ENCODE data around the gene CDH13. TPM values are rescaled to one million over a fixed set of nuclear protein-coding genes. Genes with fewer than 3 reads are reported as not detected.

Gene CDH13
- total and polyA plus RNA-seq, 2 donors (not counting 3 experiments of a cell fraction or from before 2014, with no cell fraction given), result 96.6 to 124 TPM

DNA sequence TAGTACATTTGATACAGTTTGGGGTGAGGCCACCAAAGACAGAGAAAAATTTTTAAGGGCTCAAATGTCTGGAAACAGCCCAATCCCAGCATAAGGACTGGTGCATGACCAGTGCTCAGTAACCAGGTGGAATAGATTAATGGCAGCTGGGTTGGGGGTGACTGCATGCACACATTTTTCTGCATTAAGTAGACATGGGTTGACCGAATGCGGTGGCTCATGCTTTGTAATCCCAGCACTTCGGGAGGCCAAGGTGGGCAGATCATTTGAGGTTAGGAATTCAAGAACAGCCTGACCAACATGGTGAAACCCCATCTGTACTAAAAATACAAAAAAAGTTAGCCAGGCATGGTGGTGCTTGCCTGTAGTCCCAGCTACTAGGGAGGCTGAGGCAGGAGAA is 1060.0 kb downstream of the CDH13 start:
- Histone ChIP-seq H3K9me3 (replicated peaks; ENCODE audit: control insufficient read depth, insufficient read depth, low read length) (no peaks in the 10 kb centered on the region), H3K27me3 (ENCODE audit: control insufficient read depth in 2 of 2, insufficient read depth in 2 of 2, low read length in 2 of 2) (no peaks in the 10 kb centered on the region), H3K36me3 (ENCODE audit: control insufficient read depth in 2 of 2, extremely low read depth in 1 of 2, insufficient read depth in 2 of 2, low read length in 2 of 2) (no peaks in the 10 kb centered on the region), H3K9ac (replicated peaks; ENCODE audit: extremely low read depth, insufficient read depth, low read length) (no peak overlapping the region), H3K27ac (ENCODE audit: insufficient read depth, low read depth, low read length) (no peak overlapping the region), H3K4me2 (ENCODE audit: insufficient read depth, low read length) (no peak overlapping the region), H3K9me1 (replicated peaks; ENCODE audit: control insufficient read depth, extremely low read depth, insufficient read depth, low read length) (no peaks in the 10 kb centered on the region), H3K4me3 (replicated peaks in 1 of 3; ENCODE audit: insufficient read depth in 1 of 3, low read depth in 1 of 3, low read length in 3 of 3) (no peak overlapping the region), H3K4me1 (ENCODE audit: control insufficient read depth, extremely low read depth, insufficient read depth, low read length) (no peaks in the 10 kb centered on the region), H4K20me1 (replicated peaks; ENCODE audit: control insufficient read depth, extremely low read depth, insufficient read depth, low read length) (no peaks in the 10 kb centered on the region), H2AFZ (ENCODE audit: low read depth, low read length) (no peak overlapping the region), H3K79me2 (ENCODE audit: control insufficient read depth, insufficient read depth, low read length) (no peaks in the 10 kb centered on the region)
- DNase-seq (ENCODE audit: low read depth, low spot score), result no peak
- CTCF ChIA-PET, result no interaction called here
- no peak for TF ChIP-seq GATA2 (IDR thresholded peaks at IDR 0.05; ENCODE audit: insufficient read depth, insufficient read length, low read depth, low read length)
- TF ChIP-seq FOS (IDR thresholded peaks at IDR 0.05; ENCODE audit: borderline replicate concordance, insufficient read depth, low read length), result no peak
- no peak for FAIRE-seq
- no TSS peak for BruUV-seq (replicated peaks)
- POLR2A ChIA-PET, result no interaction called here
- dilution Hi-C loops (cut with MboI; ENCODE audit: extremely low pct_ligation_motif_present, low sequenced_read_pairs) (no loop called here), intact Hi-C loops (cut with micrococcal nuclease) (no loop called here)

DNA sequence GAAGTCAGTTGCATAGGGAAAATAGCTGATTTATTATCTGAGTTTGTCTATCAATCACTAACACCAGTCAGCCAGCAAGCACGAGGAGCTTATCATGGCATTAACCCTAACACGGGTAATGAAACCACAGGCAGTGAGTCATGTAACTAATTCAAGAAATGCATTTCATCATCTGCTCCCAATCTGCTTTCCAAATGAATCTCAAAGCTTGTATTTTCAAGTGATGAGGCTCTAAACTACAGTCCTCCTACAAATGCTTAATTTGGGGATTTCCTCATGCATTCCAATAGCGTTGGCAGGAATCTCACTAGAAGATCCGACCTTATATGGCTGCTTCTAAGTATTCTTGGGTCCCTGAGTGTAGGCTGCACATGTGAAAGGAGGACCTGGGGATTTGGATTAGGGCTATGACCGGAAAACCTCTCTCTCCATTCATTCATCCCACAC is 1062.6 kb downstream of the CDH13 start:
- H4K20me1 ChIP-seq (replicated peaks; ENCODE audit: control insufficient read depth, extremely low read depth, insufficient read depth, low read length), result no peaks in the 10 kb centered on the region
- no peak overlapping the region for H3K27ac ChIP-seq (ENCODE audit: insufficient read depth, low read depth, low read length)
- intact Hi-C loops (cut with micrococcal nuclease) (no loop called here), dilution Hi-C loops (cut with MboI; ENCODE audit: extremely low pct_ligation_motif_present, low sequenced_read_pairs) (no loop called here)
- ChIA-PET POLR2A (no interaction called here), CTCF (no interaction called here)
- no peaks in the 10 kb centered on the region for H3K9me1 ChIP-seq (replicated peaks; ENCODE audit: control insufficient read depth, extremely low read depth, insufficient read depth, low read length)
- DNase-seq (ENCODE audit: low read depth, low spot score) (peak; percentile 3), FAIRE-seq (no peak)
- BruUV-seq (replicated peaks), result no TSS peak
- no peaks in the 10 kb centered on the region for H3K9me3 ChIP-seq (replicated peaks; ENCODE audit: control insufficient read depth, insufficient read depth, low read length)
- H3K27me3 ChIP-seq (ENCODE audit: control insufficient read depth in 2 of 2, insufficient read depth in 2 of 2, low read length in 2 of 2), result no peaks in the 10 kb centered on the region
- H3K4me3 ChIP-seq (replicated peaks in 1 of 3; ENCODE audit: insufficient read depth in 1 of 3, low read depth in 1 of 3, low read length in 3 of 3), result no peak overlapping the region
- TF ChIP-seq EZH2 (IDR thresholded peaks at IDR 0.05; ENCODE audit: borderline replicate concordance, low read depth, low read length, severe bottlenecking), result no peak
- peak; percentile 29 for TF ChIP-seq FOS (IDR thresholded peaks at IDR 0.05; ENCODE audit: borderline replicate concordance, insufficient read depth, low read length)
- no peaks in the 10 kb centered on the region for H3K4me1 ChIP-seq (ENCODE audit: control insufficient read depth, extremely low read depth, insufficient read depth, low read length)
- no peak overlapping the region for H3K4me2 ChIP-seq (ENCODE audit: insufficient read depth, low read length)
- H2AFZ ChIP-seq (ENCODE audit: low read depth, low read length), result no peak overlapping the region
- no peaks in the 10 kb centered on the region for H3K36me3 ChIP-seq (ENCODE audit: control insufficient read depth in 2 of 2, extremely low read depth in 1 of 2, insufficient read depth in 2 of 2, low read length in 2 of 2)
- H3K9ac ChIP-seq (replicated peaks; ENCODE audit: extremely low read depth, insufficient read depth, low read length), result no peak overlapping the region
- no peaks in the 10 kb centered on the region for H3K79me2 ChIP-seq (ENCODE audit: control insufficient read depth, insufficient read depth, low read length)

Data from endothelial cell of umbilical vein (primary cell).